ENCODE results near the gene METRNL.

DNA sequence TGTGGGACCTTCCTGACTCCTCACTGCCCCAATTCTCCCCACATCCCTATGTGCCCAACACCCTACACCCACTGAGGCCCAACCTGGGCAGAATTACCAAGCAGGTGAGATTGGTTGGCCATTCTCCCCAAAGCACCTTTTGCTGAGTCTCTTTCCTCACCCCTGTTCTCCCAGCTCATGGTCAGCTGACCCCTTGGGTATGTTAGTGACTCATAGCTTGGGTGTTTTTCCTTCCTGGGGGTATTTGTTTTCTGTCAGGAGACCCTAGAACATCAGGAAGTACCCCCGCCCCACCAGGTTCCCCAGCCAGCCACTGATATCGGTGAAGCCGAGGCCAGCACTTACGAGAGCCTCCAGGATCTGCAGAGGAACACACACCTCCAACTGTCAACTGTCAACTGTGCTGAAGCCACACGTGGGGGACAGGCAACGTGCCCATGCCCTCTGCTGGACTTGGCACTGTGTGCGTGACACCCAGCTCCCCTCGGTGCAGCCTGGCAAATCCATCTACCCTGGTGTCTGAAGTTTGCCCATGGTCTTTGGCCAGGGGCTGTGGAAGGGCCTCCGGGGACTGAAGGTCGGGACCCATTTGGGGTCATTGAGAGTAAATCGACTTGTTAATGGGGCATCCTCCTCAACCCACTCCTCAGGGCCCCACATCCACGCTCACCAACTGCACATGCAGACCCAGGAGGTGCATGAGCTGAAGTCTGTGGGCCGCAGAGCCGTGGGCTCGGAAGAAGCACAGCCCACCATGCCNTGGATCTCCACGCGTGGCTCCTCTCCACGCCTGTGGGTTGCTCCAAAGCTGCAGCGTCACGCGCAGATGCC lies 53.1 kb downstream of the METRNL start:
- no peak for TF ChIP-seq CTCF (IDR thresholded peaks at IDR 0.05)
- TF ChIP-seq ZFX (IDR thresholded peaks at IDR 0.05; ENCODE audit: borderline replicate concordance), result no peak

Data from 22Rv1 (cell line).